EH (cell line): Measurements from ENCODE around the gene OLIG1.

Experiments
- DNase-seq: peaks from one replicate; pipeline ENCODE4 v3.0.0-alpha.2; 2015; ENCODE audit warnings: low read depth

OLIG1 gene

GRCh38 chr21:33031152-33031911, 38.6 kb upstream of the OLIG1 start:
- DNase-seq = no peak

GRCh38 chr21:33032434-33033047, 37.4 kb upstream of the OLIG1 start:
- no peak for DNase-seq

GRCh38 chr21:33033094-33033951, 36.6 kb upstream of the OLIG1 start:
- DNase-seq = no peak

- DNase-seq = no peak
These were observed 36.0 kb upstream of the OLIG1 start for GRCh38 chr21:33033961-33034413.

GRCh38 chr21:33035147-33035546, 34.8 kb upstream of the OLIG1 start:
- no peak for DNase-seq

- peak; percentile 75 for DNase-seq
These were observed 33.3 kb upstream of the OLIG1 start for GRCh38 chr21:33036430-33037162.

GRCh38 chr21:33037501-33037900, 32.4 kb upstream of the OLIG1 start:
- DNase-seq = no peak

- DNase-seq = no peak
These were observed 30.4 kb upstream of the OLIG1 start for GRCh38 chr21:33039536-33039935.

- no peak for DNase-seq
These were observed 29.7 kb upstream of the OLIG1 start for GRCh38 chr21:33040215-33040614.

- peak; percentile 30 for DNase-seq
These were observed 28.0 kb upstream of the OLIG1 start for GRCh38 chr21:33041981-33042380.

- DNase-seq = peak; percentile 91
These were observed 27.1 kb upstream of the OLIG1 start for GRCh38 chr21:33042812-33043211.

GRCh38 chr21:33046455-33046854, 23.5 kb upstream of the OLIG1 start:
- DNase-seq = no peak

GRCh38 chr21:33047231-33047630, 22.7 kb upstream of the OLIG1 start:
- DNase-seq = peak; percentile 42

GRCh38 chr21:33051925-33052324, 18.0 kb upstream of the OLIG1 start:
- DNase-seq = no peak

- DNase-seq = no peak
These were observed 16.0 kb upstream of the OLIG1 start for GRCh38 chr21:33053951-33054350.

- no peak for DNase-seq
These were observed 13.9 kb upstream of the OLIG1 start for GRCh38 chr21:33055991-33056390.

- no peak for DNase-seq
These were observed 12.5 kb upstream of the OLIG1 start for GRCh38 chr21:33057385-33057940.

- no peak for DNase-seq
These were observed 11.4 kb upstream of the OLIG1 start for GRCh38 chr21:33058527-33058926.

GRCh38 chr21:33058957-33059356, 11.0 kb upstream of the OLIG1 start:
- DNase-seq = no peak

- DNase-seq = no peak
These were observed 10.5 kb upstream of the OLIG1 start for GRCh38 chr21:33059380-33059841.

- no peak for DNase-seq
These were observed 8.7 kb upstream of the OLIG1 start for GRCh38 chr21:33061233-33061632.
